DND-41 (cell line): Measurements from ENCODE around the gene SH3RF3.

Source experiments
- ATAC-seq: fragments of 200-7000 bp; cut with Tn5 transposase; 3 replicates; pipeline ENCODE4 v1.9.1; 2021; ENCODE audit warnings: low read depth; ENCODE audit not compliant: insufficient read depth
- DNase-seq: peaks from one replicate; pipeline ENCODE4 v3.0.0-alpha.2; 2020
- H2AFZ ChIP-seq: 2 replicates; pipeline ENCODE4 v1.6.0; 2012; ENCODE audit warnings: low read depth, low read length
- H3K27ac ChIP-seq: 2 replicates; pipeline ENCODE4 v1.5.1; 2012; ENCODE audit warnings: low read length, inconsistent platforms
- H3K27me3 ChIP-seq: fragments of 200-600 bp; sonication (generic); 2 replicates; pipeline ENCODE4 v1.6.0; 2012; ENCODE audit warnings: low read length, mild to moderate bottlenecking, inconsistent platforms; ENCODE audit not compliant: insufficient read depth, poor library complexity
- H3K36me3 ChIP-seq: 2 replicates; pipeline ENCODE4 v1.5.1; 2012; ENCODE audit warnings: low read length, inconsistent platforms; ENCODE audit not compliant: insufficient read depth
- H3K4me1 ChIP-seq: 2 replicates; pipeline ENCODE4 v1.5.1; 2012; ENCODE audit warnings: mild to moderate bottlenecking, low read length; ENCODE audit not compliant: insufficient read depth
- H3K4me2 ChIP-seq: 2 replicates; pipeline ENCODE4 v1.6.0; 2012; ENCODE audit warnings: mild to moderate bottlenecking, moderate library complexity, low read length, inconsistent platforms; ENCODE audit not compliant: insufficient read depth
- H3K4me3 ChIP-seq, 2 experiments: fragments of 200-600 bp in 1 of 2; shearing (Covaris generic) in 1 of 2; 2 replicates each; pipeline ENCODE4 v1.5.1; 2012 to 2016; ENCODE audit warnings: inconsistent platforms in 2 of 2, low read length in 2 of 2, mild to moderate bottlenecking in 2 of 2, low read depth in 1 of 2, moderate library complexity in 1 of 2
- H3K79me2 ChIP-seq: 2 replicates; pipeline ENCODE4 v1.6.0; 2012; ENCODE audit warnings: low read length, inconsistent platforms; ENCODE audit not compliant: insufficient read depth
- H3K9ac ChIP-seq: 2 replicates; pipeline ENCODE4 v1.6.0; 2012; ENCODE audit warnings: low read depth, mild to moderate bottlenecking, inconsistent platforms, low read length, moderate library complexity
- H3K9me3 ChIP-seq: 2 replicates; pipeline ENCODE4 v1.5.1; 2012; ENCODE audit warnings: low read length, moderate library complexity, mild to moderate bottlenecking, inconsistent platforms; ENCODE audit not compliant: insufficient read depth, severe bottlenecking
- H4K20me1 ChIP-seq: 2 replicates; pipeline ENCODE4 v1.6.0; 2012; ENCODE audit warnings: low read length; ENCODE audit not compliant: insufficient read depth
- EZH2 ChIP-seq: IDR thresholded peaks from 3 replicates; pipeline ENCODE4 v1.6.1; 2012; ENCODE audit warnings: borderline replicate concordance, low read depth, mild to moderate bottlenecking, moderate library complexity, low read length, inconsistent platforms; ENCODE audit not compliant: severe bottlenecking
- TF ChIP-seq, protein P1 (sequence below): IDR thresholded peaks from 2 replicates; pipeline ENCODE4 v1.5.1; 2012; ENCODE audit warnings: borderline replicate concordance, low read length, moderate library complexity, mild to moderate bottlenecking; ENCODE audit not compliant: poor library complexity, severe bottlenecking; ENCODE audit errors: extremely low read depth

SH3RF3 gene

DNA sequence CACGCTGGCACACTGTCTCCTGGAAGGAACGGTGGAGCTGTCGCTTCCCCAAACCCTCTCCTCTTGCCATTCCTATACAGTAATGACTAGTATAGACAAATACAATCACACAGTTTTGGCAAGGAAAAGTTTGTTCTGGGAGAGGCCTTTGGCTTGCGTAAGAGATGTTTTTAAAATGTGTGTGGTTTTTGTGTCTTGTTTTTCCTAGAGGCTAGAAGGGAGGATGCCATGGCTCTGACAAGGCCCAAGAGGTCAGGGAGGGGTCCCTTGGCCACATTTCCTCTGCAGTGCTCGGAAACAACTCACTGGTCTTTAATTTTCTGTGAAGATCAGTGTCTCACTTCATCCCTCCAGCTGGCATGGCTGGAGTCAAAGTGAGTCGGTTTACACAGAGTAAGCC lies 195.9 kb downstream of the SH3RF3 start:
- no peaks in the 10 kb centered on the region for H3K4me1 ChIP-seq
- H3K36me3 ChIP-seq = no peaks in the 10 kb centered on the region
- H3K27ac ChIP-seq = no peak overlapping the region
- no peak for TF ChIP-seq EZH2
- TF ChIP-seq, protein P1, sequence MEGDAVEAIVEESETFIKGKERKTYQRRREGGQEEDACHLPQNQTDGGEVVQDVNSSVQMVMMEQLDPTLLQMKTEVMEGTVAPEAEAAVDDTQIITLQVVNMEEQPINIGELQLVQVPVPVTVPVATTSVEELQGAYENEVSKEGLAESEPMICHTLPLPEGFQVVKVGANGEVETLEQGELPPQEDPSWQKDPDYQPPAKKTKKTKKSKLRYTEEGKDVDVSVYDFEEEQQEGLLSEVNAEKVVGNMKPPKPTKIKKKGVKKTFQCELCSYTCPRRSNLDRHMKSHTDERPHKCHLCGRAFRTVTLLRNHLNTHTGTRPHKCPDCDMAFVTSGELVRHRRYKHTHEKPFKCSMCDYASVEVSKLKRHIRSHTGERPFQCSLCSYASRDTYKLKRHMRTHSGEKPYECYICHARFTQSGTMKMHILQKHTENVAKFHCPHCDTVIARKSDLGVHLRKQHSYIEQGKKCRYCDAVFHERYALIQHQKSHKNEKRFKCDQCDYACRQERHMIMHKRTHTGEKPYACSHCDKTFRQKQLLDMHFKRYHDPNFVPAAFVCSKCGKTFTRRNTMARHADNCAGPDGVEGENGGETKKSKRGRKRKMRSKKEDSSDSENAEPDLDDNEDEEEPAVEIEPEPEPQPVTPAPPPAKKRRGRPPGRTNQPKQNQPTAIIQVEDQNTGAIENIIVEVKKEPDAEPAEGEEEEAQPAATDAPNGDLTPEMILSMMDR = no peak
- no peak overlapping the region for H3K9ac ChIP-seq
- H3K79me2 ChIP-seq = no peaks in the 10 kb centered on the region
- no peaks in the 10 kb centered on the region for H3K27me3 ChIP-seq
- no peak overlapping the region for H3K4me3 ChIP-seq
- no peak overlapping the region for H3K4me2 ChIP-seq
- no peaks in the 10 kb centered on the region for H3K9me3 ChIP-seq
- ATAC-seq (no peak), DNase-seq (no peak)
- no peak overlapping the region for H2AFZ ChIP-seq
- no peaks in the 10 kb centered on the region for H4K20me1 ChIP-seq

DNA sequence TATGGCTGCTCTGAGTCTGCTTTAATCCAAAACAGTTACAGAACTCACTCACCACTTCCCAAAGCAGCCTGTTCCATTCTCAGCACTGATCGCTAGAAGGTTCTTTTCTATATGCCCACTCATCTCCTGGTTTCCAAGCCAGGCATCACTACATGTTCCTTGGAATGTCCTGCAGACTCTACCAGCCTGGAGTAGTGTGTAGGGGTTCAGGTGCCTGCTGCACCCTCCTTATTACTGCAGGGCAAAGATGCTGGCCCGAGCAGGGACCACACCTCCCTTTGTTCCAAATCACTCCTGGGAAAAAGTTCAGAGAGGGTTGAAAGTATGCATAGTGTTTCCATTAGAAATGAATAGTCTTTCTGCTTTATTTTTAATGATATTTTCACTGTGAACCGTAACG lies 196.6 kb downstream of the SH3RF3 start:
- H3K9ac ChIP-seq = no peak overlapping the region
- no peaks in the 10 kb centered on the region for H3K27me3 ChIP-seq
- H3K4me1 ChIP-seq = no peaks in the 10 kb centered on the region
- TF ChIP-seq EZH2 = no peak
- TF ChIP-seq, protein P1 = no peak
- H3K9me3 ChIP-seq = no peaks in the 10 kb centered on the region
- H2AFZ ChIP-seq = no peak overlapping the region
- no peaks in the 10 kb centered on the region for H3K36me3 ChIP-seq
- H3K79me2 ChIP-seq = no peaks in the 10 kb centered on the region
- no peaks in the 10 kb centered on the region for H4K20me1 ChIP-seq
- DNase-seq (no peak), ATAC-seq (no peak)
- no peak overlapping the region for H3K27ac ChIP-seq
- no peak overlapping the region for H3K4me3 ChIP-seq
- H3K4me2 ChIP-seq = no peak overlapping the region

DNA sequence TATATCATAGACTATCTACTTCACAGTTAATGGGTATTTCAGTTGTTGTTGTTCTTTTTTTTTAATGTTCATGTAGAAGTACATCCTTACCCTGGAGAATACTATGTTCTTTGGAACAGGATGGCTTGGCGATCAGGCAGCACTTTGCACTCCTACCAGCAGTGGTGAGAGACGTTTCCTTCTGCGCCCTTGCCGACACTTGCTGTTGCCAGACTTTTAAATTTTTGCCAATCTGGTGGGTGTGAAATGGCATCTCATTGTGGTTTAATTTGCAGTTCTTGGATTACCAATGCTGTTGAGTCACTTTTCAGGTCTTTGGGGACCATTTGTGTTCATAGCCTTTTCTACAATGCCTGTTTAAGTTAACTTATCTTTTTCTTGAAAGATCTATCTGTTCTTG lies 197.3 kb downstream of the SH3RF3 start:
- Histone ChIP-seq H3K4me2 (no peak overlapping the region), H3K79me2 (no peaks in the 10 kb centered on the region), H3K27ac (no peak overlapping the region), H3K9me3 (no peaks in the 10 kb centered on the region), H2AFZ (no peak overlapping the region), H3K4me3 (no peak overlapping the region), H4K20me1 (no peaks in the 10 kb centered on the region), H3K9ac (no peak overlapping the region), H3K36me3 (no peaks in the 10 kb centered on the region), H3K27me3 (no peaks in the 10 kb centered on the region), H3K4me1 (peaks cover 6% of the 10 kb centered on the region)
- TF ChIP-seq, protein P1 = no peak
- no peak for TF ChIP-seq EZH2
- no peak for ATAC-seq
- no peak for DNase-seq

DNA sequence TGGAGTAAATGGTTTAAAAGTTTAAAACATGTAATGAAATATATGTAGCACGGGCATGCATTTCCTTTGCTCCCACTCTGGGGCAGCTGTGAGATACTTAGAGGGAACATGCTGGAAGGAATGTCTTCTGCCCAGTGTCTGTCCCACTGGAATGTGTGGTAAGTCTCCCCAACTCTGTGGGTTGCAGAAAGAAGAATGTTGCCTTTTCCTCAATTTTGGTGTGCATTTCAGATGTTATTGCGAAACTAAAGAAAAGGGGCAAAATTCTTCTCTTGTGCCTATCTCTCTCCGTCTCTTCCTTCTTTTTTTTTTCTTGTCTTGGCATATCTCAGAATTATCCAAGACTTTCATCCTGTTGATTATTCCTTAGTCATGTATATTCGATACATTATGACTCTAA lies 201.1 kb downstream of the SH3RF3 start:
- no peaks in the 10 kb centered on the region for H3K36me3 ChIP-seq
- peaks cover 41% of the 10 kb centered on the region for H3K4me1 ChIP-seq
- H3K9me3 ChIP-seq = no peaks in the 10 kb centered on the region
- no peak overlapping the region for H2AFZ ChIP-seq
- H3K9ac ChIP-seq = no peak overlapping the region
- no peaks in the 10 kb centered on the region for H3K79me2 ChIP-seq
- TF ChIP-seq, protein P1 = no peak
- no peak for TF ChIP-seq EZH2
- H3K4me2 ChIP-seq = no peak overlapping the region
- no peaks in the 10 kb centered on the region for H4K20me1 ChIP-seq
- no peak for DNase-seq
- no peaks in the 10 kb centered on the region for H3K27me3 ChIP-seq
- H3K4me3 ChIP-seq = no peak overlapping the region
- no peak overlapping the region for H3K27ac ChIP-seq
- ATAC-seq = no peak
